HCT116 (cell line): ENCODE measurements around the gene HSPBAP1. TPM values are rescaled to one million over a fixed set of nuclear protein-coding genes. Genes with fewer than 3 reads are reported as not detected.

Source experiments
- ATAC-seq: fragments of 200-7000 bp; cut with Tn5 transposase; 2 replicates; pipeline ENCODE4 v1.9.1; 2020; ENCODE audit warnings: mild to moderate bottlenecking, moderate library complexity
- BruUV-seq: library from RNA; stranded (reverse); fragments of 400-500 nt; replicated peaks from 2 replicates; lab custom pipeline; 2021; lab: Mats Ljungman, UMichigan
- CTCF ChIA-PET: fragments of 300-600 bp; sonication (Branson Sonifier 250); formaldehyde crosslinking; loops from one replicate; lab custom pipeline; 2021; ENCODE audit warnings: antibody characterized with exemption; lab: Charles Lee
- POLR2A ChIA-PET: fragments of 300-600, 350-600 bp; sonication (Branson Sonifier 250); formaldehyde crosslinking; loops from one replicate; lab custom pipeline; 2021; ENCODE audit warnings: antibody characterized with exemption; lab: Charles Lee
- RAD21 ChIA-PET, 2 experiments: fragments of 300-600 bp; sonication (Branson Sonifier 250); formaldehyde crosslinking; loops; one replicate each; lab custom pipeline; 2023; ENCODE audit warnings: low total read pairs in 2 of 2; ENCODE audit not compliant: uncharacterized antibody in 2 of 2, unreplicated experiment in 2 of 2, low non-redundant PET in 1 of 2; lab: Charles Lee
- DNase-seq: peaks from one replicate; pipeline ENCODE4 v3.0.0-alpha.2; 2010; ENCODE audit warnings: low read depth, low spot score
- H2AFZ ChIP-seq: fragments of 200-600 bp; shearing (Covaris generic), sonication (generic); 2 replicates; pipeline ENCODE4 v1.6.1; 2017; ENCODE audit warnings: low read depth, mixed run types, mixed read lengths, antibody characterized with exemption, low read length; ENCODE audit not compliant: poor library complexity, severe bottlenecking
- H3K27ac ChIP-seq: 2 replicates; pipeline ENCODE4 v1.5.1; 2012; ENCODE audit warnings: low read depth, low read length
- H3K27me3 ChIP-seq: fragments of 200-600 bp; sonication (generic); 2 replicates; pipeline ENCODE4 v1.6.1; 2016; ENCODE audit warnings: mixed run types, low read length, mixed read lengths; ENCODE audit not compliant: insufficient read depth
- H3K36me3 ChIP-seq, 2 experiments: fragments of 200-500 bp in 1 of 2; fragments of 200-600 bp in 1 of 2; sonication (Bioruptor generic) in 1 of 2; sonication (generic) in 1 of 2; 2 replicates each; pipeline versions ENCODE4 v1.5.1 to v1.6.1; 2014 to 2016; ENCODE audit warnings: low read length in 2 of 2, inconsistent platforms in 1 of 2, mixed read lengths in 1 of 2, mixed run types in 1 of 2; ENCODE audit not compliant: insufficient read depth in 2 of 2, control insufficient read depth in 1 of 2
- H3K4me1 ChIP-seq, 2 experiments: fragments of 200-600 bp in 1 of 2; sonication (generic) in 1 of 2; 2 replicates each; pipeline versions ENCODE4 v1.5.1 to v1.6.1; 2012 to 2017; ENCODE audit warnings: low read length in 2 of 2, inconsistent platforms in 1 of 2, mild to moderate bottlenecking in 1 of 2, mixed read lengths in 1 of 2, mixed run types in 1 of 2, moderate library complexity in 1 of 2; ENCODE audit not compliant: insufficient read depth in 2 of 2, control insufficient read depth in 1 of 2
- H3K4me2 ChIP-seq: fragments of 200-600 bp; sonication (generic); 2 replicates; pipeline ENCODE4 v1.6.1; 2017; ENCODE audit warnings: mixed run types, low read length, mixed read lengths
- H3K4me3 ChIP-seq, 2 experiments: fragments of 200-600 bp in 1 of 2; sonication (generic) in 1 of 2; replicated peaks in 1 of 2; 2 replicates each; pipeline ENCODE4 v1.5.1; 2011 to 2016; ENCODE audit warnings: low read length in 2 of 2, control low read depth in 1 of 2, low read depth in 1 of 2, mild to moderate bottlenecking in 1 of 2, mixed read lengths in 1 of 2, mixed run types in 1 of 2
- H3K79me2 ChIP-seq: fragments of 200-600 bp; sonication (generic); 2 replicates; pipeline ENCODE4 v1.6.1; 2017; ENCODE audit warnings: mild to moderate bottlenecking, mixed run types, low read length, moderate library complexity, mixed read lengths; ENCODE audit not compliant: insufficient read depth
- H3K9ac ChIP-seq: fragments of 200-600 bp; sonication (generic); 2 replicates; pipeline ENCODE4 v1.6.1; 2016; ENCODE audit warnings: low read length, mixed read lengths
- H3K9me2 ChIP-seq: fragments of 200-600 bp; sonication (generic), shearing (Covaris generic); 2 replicates; pipeline ENCODE4 v1.6.1; 2017; ENCODE audit warnings: mixed run types, mild to moderate bottlenecking, moderate library complexity; ENCODE audit not compliant: insufficient read depth
- H3K9me3 ChIP-seq, 2 experiments: fragments of 200-500 bp in 1 of 2; fragments of 200-600 bp in 1 of 2; sonication (Bioruptor generic) in 1 of 2; sonication (generic) in 1 of 2; 2 replicates each; pipeline ENCODE4 v1.6.1; 2014 to 2017; ENCODE audit warnings: low read length in 2 of 2, mixed read lengths in 2 of 2, inconsistent platforms in 1 of 2, low read depth in 1 of 2, mild to moderate bottlenecking in 1 of 2, mixed run types in 1 of 2, moderate library complexity in 1 of 2; ENCODE audit not compliant: control insufficient read depth in 1 of 2, insufficient read depth in 1 of 2
- H4K20me1 ChIP-seq: fragments of 200-600 bp; sonication (generic), shearing (Covaris generic); 2 replicates; pipeline ENCODE4 v1.6.1; 2017; ENCODE audit warnings: mixed run types, mild to moderate bottlenecking, moderate library complexity; ENCODE audit not compliant: insufficient read depth
- ELF1 ChIP-seq: IDR thresholded peaks from 2 replicates; pipeline ENCODE4 v1.6.1; 2012; ENCODE audit warnings: low read depth, borderline replicate concordance
- POLR2AphosphoS5 ChIP-seq: IDR thresholded peaks from 2 replicates; pipeline ENCODE4 v1.6.1; 2011; ENCODE audit warnings: mild to moderate bottlenecking, low read depth, low read length, moderate library complexity
- RAD21 ChIP-seq: IDR thresholded peaks from 2 replicates; pipeline ENCODE4 v1.6.1; 2012; ENCODE audit warnings: low read depth, mild to moderate bottlenecking
- SIN3A ChIP-seq: IDR thresholded peaks from 2 replicates; pipeline ENCODE4 v1.6.1; 2012; ENCODE audit warnings: low read depth
- SP1 ChIP-seq: IDR thresholded peaks from 2 replicates; pipeline ENCODE4 v1.6.1; 2012; ENCODE audit warnings: low read depth
- TCF7L2 ChIP-seq: IDR thresholded peaks from 2 replicates; pipeline ENCODE4 v1.7.0; 2011; ENCODE audit warnings: borderline replicate concordance, inconsistent platforms; ENCODE audit not compliant: insufficient read depth, insufficient read length; ENCODE audit errors: extremely low read depth
- YY1 ChIP-seq: IDR thresholded peaks from 2 replicates; pipeline ENCODE4 v1.6.1; 2011; ENCODE audit warnings: low read length, low read depth, moderate library complexity, mild to moderate bottlenecking; ENCODE audit not compliant: insufficient replicate concordance; ENCODE audit errors: extremely low read depth
- ZBTB33 ChIP-seq: IDR thresholded peaks from 2 replicates; pipeline ENCODE4 v1.6.1; 2011; ENCODE audit warnings: mild to moderate bottlenecking, low read length, moderate library complexity; ENCODE audit not compliant: insufficient replicate concordance; ENCODE audit errors: extremely low read depth
- ZFX ChIP-seq: fragments of 450-650 bp; IDR thresholded peaks from 2 replicates; pipeline ENCODE4 v1.6.1; 2017
- ZNF274 ChIP-seq: fragments of 200-500 bp; sonication (Bioruptor generic); IDR thresholded peaks from 2 replicates; pipeline ENCODE4 v1.6.1; 2014; ENCODE audit warnings: mild to moderate bottlenecking, low read depth, low read length, inconsistent platforms
- intact Hi-C: fragments of 100-400 bp; cut with micrococcal nuclease; formaldehyde crosslinking; loops from 2 replicates; pipeline ENCODE4 v1.10.0; 2022
- total RNA-seq: library from RNA; stranded (reverse); gene quantifications from one replicate; pipeline ENCODE4 v1.2.1, GENCODE V29; 2021; ENCODE audit not compliant: unreplicated experiment

The HSPBAP1 gene
- total RNA-seq, 1 experiment from 2014 or later: 6.6 TPM

DNA sequence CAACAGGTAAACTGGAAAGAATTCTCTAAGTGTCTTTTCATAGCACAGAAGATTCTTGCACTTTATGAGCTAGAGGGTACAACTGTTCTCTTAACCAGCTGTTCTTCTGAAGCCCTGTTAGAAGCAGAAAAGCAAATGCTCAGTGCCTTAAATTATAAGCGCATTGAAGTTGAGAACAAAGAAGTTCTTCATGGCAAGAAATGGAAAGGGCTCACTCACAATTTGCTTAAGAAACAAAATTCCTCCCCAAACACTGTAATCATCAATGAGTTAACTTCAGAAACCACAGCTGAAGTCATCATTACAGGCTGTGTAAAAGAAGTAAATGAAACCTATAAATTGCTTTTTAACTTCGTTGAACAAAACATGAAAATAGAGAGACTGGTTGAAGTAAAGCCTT, 93.4 kb downstream of the HSPBAP1 start (continued):
- TF ChIP-seq TCF7L2: no peak
- no peak for TF ChIP-seq ELF1
- no peak for TF ChIP-seq SIN3A
- TF ChIP-seq RAD21: no peak
- TF ChIP-seq YY1: no peak
- TF ChIP-seq ZNF274: no peak

GRCh38 chr3:122697952-122698620, 95.5 kb downstream of the HSPBAP1 start:
- no peaks in the 10 kb centered on the region for H3K79me2 ChIP-seq
- no peak for TF ChIP-seq SP1
- TF ChIP-seq ZFX: no peak
- TF ChIP-seq ZBTB33: no peak
- no peak for TF ChIP-seq POLR2AphosphoS5
- TF ChIP-seq SIN3A: no peak
- no peaks in the 10 kb centered on the region for H3K9me2 ChIP-seq
- no TSS peak for BruUV-seq
- intact Hi-C loops: no loop called here
- H2AFZ ChIP-seq: no peak overlapping the region
- no peak overlapping the region for H3K27ac ChIP-seq
- H4K20me1 ChIP-seq: no peaks in the 10 kb centered on the region
- ChIA-PET RAD21 (no interaction called here), CTCF (no interaction called here), POLR2A (no interaction called here)
- no peaks in the 10 kb centered on the region for H3K36me3 ChIP-seq
- no peak for ATAC-seq
- no peak overlapping the region for H3K4me2 ChIP-seq
- H3K9ac ChIP-seq: no peak overlapping the region
- DNase-seq: no peak
- no peaks in the 10 kb centered on the region for H3K9me3 ChIP-seq
- H3K4me3 ChIP-seq: no peak overlapping the region
- no peaks in the 10 kb centered on the region for H3K27me3 ChIP-seq
- H3K4me1 ChIP-seq: no peaks in the 10 kb centered on the region
